SU-DHL-6 (cell line): ENCODE data around the gene FAM76A.

Source experiments
- H2AFZ ChIP-seq: fragments of 200-600 bp; sonication (generic); 2 replicates; pipeline ENCODE4 v1.6.1; 2014; ENCODE audit warnings: low read depth, mild to moderate bottlenecking, moderate library complexity, mixed read lengths, antibody characterized with exemption, low read length; ENCODE audit not compliant: severe bottlenecking
- H3F3A ChIP-seq: fragments of 200-600 bp; shearing (Covaris generic); 2 replicates; pipeline ENCODE4 v1.6.0; 2016; ENCODE audit warnings: antibody characterized with exemption, mild to moderate bottlenecking; ENCODE audit not compliant: insufficient read depth
- H3K27ac ChIP-seq: fragments of 200-600 bp; sonication (generic); 2 replicates; pipeline ENCODE4 v1.5.1; 2016; ENCODE audit warnings: low read depth, mild to moderate bottlenecking, low read length, moderate library complexity, mixed read lengths
- H3K27me3 ChIP-seq: fragments of 200-600 bp; sonication (generic), shearing (Covaris generic); 2 replicates; pipeline ENCODE4 v1.6.0; 2014; ENCODE audit warnings: mild to moderate bottlenecking, low read length
- H3K36me3 ChIP-seq: fragments of 200-600 bp; sonication (generic); 2 replicates; pipeline ENCODE4 v1.6.1; 2014; ENCODE audit warnings: mild to moderate bottlenecking, low read length, mixed read lengths
- H3K4me2 ChIP-seq: fragments of 300-600, 200-600 bp; shearing (Covaris generic), sonication (generic); 2 replicates; pipeline ENCODE4 v1.6.0; 2014; ENCODE audit warnings: low read length, low read depth, mild to moderate bottlenecking; ENCODE audit not compliant: poor library complexity, severe bottlenecking
- H3K4me3 ChIP-seq: fragments of 200-600 bp; sonication (generic); 2 replicates; pipeline ENCODE4 v1.5.1; 2014; ENCODE audit warnings: antibody characterized with exemption, low read length, mild to moderate bottlenecking, mixed read lengths; ENCODE audit not compliant: insufficient read depth, poor library complexity, severe bottlenecking
- H3K79me2 ChIP-seq: fragments of 200-600 bp; sonication (generic); 2 replicates; pipeline ENCODE4 v1.6.1; 2014; ENCODE audit warnings: mild to moderate bottlenecking, low read length, moderate library complexity; ENCODE audit not compliant: insufficient read depth
- H3K9ac ChIP-seq: fragments of 200-600 bp; sonication (generic); 2 replicates; pipeline ENCODE4 v1.7.0; 2014; ENCODE audit warnings: mild to moderate bottlenecking, low read length
- H3K9me2 ChIP-seq: fragments of 200-600 bp; sonication (generic); replicated peaks from 2 replicates; pipeline ENCODE4 v1.6.1; 2014; ENCODE audit warnings: low read length; ENCODE audit not compliant: insufficient read depth
- H3K9me3 ChIP-seq: fragments of 200-600 bp; sonication (generic); 2 replicates; pipeline ENCODE4 v1.6.1; 2014; ENCODE audit warnings: low read length, mixed read lengths; ENCODE audit not compliant: insufficient read depth
- H4K20me1 ChIP-seq: fragments of 200-600 bp; sonication (generic); 2 replicates; pipeline ENCODE4 v1.6.1; 2014; ENCODE audit warnings: low read depth, mild to moderate bottlenecking, antibody characterized with exemption, low read length, moderate library complexity, mixed read lengths
- EZH2phosphoT487 ChIP-seq: fragments of 200-600 bp; sonication (generic), shearing (Covaris generic); conservative IDR thresholded peaks from 2 replicates; pipeline ENCODE4 v1.6.1; 2018; ENCODE audit warnings: mild to moderate bottlenecking, antibody characterized with exemption, low read length, moderate library complexity, mixed read lengths
- TF ChIP-seq, protein P1 (sequence below): fragments of 200-600 bp; sonication (generic); IDR thresholded peaks from one replicate; pipeline ENCODE4 v1.5.1; 2017; ENCODE audit warnings: antibody characterized with exemption, mild to moderate bottlenecking, low read length, moderate library complexity; ENCODE audit not compliant: insufficient read depth, poor library complexity, severe bottlenecking

The FAM76A gene

DNA sequence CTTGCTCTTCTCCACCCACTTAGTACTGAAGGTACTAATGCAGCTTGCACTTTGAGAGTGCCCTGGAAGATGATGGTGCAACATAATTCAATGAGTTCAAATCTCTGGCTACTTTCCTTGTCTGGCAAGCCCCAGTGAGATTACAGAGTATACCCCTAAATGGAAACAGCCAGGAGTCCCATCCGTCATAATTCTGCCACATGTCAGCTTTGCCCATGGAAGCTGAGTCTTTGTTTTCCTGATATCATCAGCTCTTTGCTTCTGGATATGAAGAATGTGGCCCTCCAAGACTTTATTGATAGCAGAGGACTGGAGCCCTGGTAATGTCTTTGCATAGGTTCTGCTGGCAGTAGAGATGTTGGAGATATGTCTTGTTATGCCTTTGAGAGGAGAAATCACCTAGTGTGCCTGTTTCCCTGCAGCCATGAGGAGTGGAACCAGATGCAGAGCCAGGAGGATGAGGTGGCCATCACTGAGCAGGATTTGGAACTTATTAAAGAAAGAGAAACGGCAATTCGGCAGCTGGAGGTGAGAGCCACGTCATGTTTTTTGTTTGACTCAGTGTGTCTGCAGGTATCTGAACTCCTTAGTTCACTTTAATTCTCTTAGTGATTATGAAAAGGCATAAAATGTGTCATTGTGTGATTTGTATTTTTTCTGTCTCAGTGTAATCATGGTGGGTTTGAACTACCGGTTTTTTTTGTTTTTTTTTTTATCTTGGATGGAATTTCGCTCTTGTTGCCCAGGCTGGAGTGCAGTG is 86.2 kb downstream of the FAM76A start:
- Histone ChIP-seq H3K9ac (no peak overlapping the region), H3K27me3 (no peaks in the 10 kb centered on the region), H3K79me2 (no peaks in the 10 kb centered on the region), H3F3A (0 out of 2 replicates have a peak, but pooled peaks cover 5% of the 10 kb centered on the region), H3K9me2 (no peaks in the 10 kb centered on the region), H3K36me3 (no peaks in the 10 kb centered on the region), H3K9me3 (no peaks in the 10 kb centered on the region), H3K4me2 (no peak overlapping the region), H4K20me1 (no peaks in the 10 kb centered on the region), H3K4me3 (no peak overlapping the region), H3K27ac (no peak overlapping the region), H2AFZ (no peak overlapping the region)
- TF ChIP-seq, protein P1, sequence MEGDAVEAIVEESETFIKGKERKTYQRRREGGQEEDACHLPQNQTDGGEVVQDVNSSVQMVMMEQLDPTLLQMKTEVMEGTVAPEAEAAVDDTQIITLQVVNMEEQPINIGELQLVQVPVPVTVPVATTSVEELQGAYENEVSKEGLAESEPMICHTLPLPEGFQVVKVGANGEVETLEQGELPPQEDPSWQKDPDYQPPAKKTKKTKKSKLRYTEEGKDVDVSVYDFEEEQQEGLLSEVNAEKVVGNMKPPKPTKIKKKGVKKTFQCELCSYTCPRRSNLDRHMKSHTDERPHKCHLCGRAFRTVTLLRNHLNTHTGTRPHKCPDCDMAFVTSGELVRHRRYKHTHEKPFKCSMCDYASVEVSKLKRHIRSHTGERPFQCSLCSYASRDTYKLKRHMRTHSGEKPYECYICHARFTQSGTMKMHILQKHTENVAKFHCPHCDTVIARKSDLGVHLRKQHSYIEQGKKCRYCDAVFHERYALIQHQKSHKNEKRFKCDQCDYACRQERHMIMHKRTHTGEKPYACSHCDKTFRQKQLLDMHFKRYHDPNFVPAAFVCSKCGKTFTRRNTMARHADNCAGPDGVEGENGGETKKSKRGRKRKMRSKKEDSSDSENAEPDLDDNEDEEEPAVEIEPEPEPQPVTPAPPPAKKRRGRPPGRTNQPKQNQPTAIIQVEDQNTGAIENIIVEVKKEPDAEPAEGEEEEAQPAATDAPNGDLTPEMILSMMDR, result no peak
- TF ChIP-seq EZH2phosphoT487, result no peak
